NCI-H774 (cell line): ENCODE results near the gene C16orf96.
A peak's percentile ranks its signal among the peaks of the same experiment; 100 is the strongest.

Experiments
- DNase-seq: peaks from one replicate; lab custom pipeline; 2025; lab: John Stamatoyannopoulos, UW

Gene C16orf96

GRCh38 chr16:4616047-4616811, 60.1 kb downstream of the C16orf96 start:
- peak; percentile 99 for DNase-seq

DNA sequence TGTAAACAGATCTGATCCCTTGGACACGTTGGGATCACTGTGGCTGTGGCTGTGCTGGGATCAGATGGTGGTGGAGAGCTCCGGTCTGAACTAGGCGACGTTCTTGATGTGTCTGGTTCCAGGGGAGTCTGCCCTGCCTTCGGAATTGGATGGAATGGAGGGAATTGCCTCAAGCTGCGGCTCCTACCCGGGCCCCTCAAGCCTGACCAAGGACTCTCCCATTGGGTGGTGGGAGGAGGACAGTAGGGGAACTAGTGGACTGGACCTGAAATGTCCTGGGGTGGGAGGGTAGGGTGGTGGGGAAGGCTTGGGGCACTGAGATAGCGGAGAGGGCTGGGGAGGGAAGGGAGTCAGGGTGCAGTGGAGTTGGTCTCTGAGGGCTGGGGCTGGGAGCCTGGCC, 61.7 kb downstream of the C16orf96 start:
- no peak for DNase-seq

- DNase-seq = no peak
These were observed 62.7 kb downstream of the C16orf96 start for GRCh38 chr16:4618645-4619418.

DNA sequence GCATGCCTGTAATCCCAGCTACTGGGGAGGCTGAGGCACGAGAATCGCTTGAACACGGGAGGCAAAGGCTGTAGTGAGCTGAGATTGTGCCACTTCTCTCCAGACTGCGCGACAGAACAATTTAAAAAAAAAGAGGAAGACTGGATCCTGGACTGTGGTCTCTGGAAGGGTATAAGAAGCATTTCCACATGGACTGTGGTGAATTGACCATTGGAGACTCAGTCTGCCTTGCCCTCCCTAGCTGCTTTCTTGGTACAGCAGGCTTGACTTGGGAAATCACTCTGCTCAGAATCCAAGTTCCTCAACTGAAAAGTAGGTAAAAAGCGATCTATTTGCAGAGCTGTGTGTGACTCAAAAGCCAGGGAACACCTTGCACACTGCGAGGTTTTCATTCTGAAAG, 67.5 kb downstream of the C16orf96 start:
- no peak for DNase-seq

GRCh38 chr16:4624015-4624826, 68.1 kb downstream of the C16orf96 start, which contains the start of gene MGRN1:
TSS of gene MGRN1 (plus strand) at chr16:4624826. CDS start at chr16:4624961, 135 bp downstream.
- peak; percentile 95 for DNase-seq

- DNase-seq = no peak
These were observed 68.9 kb downstream of the C16orf96 start for GRCh38 chr16:4624827-4625559.

DNA sequence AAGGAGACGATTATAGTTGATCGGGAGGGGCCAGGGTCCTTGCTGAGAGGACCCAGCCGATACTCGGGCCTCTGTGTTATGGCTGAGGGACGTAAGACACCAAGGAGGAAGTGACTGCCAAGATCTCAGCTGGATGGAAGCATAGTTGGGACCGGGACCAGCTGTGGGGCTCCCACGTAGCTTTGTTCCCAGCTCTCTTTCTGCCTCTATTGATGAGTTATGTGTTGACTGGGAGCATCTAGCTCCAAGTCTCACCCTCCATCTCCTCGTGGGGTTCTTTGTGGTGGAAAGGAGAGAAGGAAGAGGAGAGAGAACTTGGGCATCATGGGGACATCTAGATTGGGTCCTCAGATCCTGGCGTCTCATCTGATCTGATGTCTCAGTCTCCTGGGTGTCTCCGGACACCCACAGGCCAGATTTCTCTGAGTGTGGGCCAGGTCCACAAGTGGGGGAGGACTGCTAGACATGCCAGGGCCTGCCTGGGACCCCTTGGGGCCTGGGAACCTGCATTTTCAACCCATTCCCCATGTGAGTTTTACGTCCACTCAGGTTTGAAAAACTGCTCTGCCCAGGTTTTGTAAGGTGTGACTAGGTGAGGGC, 69.5 kb downstream of the C16orf96 start:
- no peak for DNase-seq

GRCh38 chr16:4626396-4626795, 70.3 kb downstream of the C16orf96 start:
- no peak for DNase-seq

- DNase-seq = no peak
These were observed 72.1 kb downstream of the C16orf96 start for GRCh38 chr16:4628283-4628682.

- no peak for DNase-seq
These were observed 75.3 kb downstream of the C16orf96 start for GRCh38 chr16:4631444-4631843.

GRCh38 chr16:4633910-4634635, 77.9 kb downstream of the C16orf96 start:
- DNase-seq = no peak

GRCh38 chr16:4634768-4635167, 78.6 kb downstream of the C16orf96 start:
- no peak for DNase-seq

DNA sequence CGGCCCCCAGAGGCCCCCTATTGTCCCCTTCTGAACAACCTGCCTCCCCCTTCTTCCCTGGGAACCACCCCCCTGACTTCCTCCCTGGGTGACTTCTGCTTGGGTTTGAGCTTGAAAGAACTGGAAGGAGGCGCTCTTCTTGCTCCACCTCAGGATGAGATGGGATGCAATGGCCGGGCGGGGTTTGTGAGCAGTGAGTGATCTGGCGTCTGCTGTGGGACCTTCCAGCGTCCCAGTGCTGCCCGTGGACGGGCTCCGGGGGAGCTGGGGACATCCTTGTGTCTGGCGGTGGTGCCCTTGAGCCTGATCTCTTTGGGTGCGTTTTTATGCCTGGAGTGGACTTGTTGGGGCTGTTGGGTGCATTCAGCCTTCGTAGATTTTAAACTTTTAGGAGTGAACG, 80.1 kb downstream of the C16orf96 start:
- DNase-seq = no peak

GRCh38 chr16:4637501-4638166, 81.5 kb downstream of the C16orf96 start:
- no peak for DNase-seq

DNA sequence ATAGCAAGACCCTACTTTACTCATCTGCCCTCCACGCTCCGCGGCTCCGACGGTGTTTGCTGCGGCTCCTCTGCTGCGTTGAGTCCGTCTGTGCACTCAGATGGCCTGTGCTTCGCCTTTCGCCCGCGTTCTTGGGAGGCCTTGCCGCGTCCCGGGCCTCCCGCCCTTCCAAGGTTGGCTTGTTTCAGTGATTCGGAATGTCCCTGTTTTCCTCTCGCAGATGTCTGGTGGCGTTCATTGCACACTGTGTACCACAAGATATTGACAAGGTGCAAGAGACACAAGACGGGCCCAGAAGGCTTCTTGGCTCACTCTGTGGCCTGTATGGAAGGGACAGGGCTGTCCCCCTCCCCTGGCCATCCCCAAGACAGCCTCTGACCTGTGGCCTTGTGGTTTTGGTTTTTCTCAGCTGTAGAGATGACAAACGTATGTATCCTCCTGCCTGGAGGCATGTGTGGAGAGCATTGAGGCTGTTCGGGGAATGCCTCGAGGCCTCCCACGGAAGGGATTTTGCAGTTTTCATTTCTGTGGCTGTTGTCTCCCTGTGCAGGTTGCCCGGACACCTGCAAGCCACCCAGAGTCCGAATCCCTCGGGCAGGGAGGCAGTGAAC, 83.9 kb downstream of the C16orf96 start:
- DNase-seq = no peak

DNA sequence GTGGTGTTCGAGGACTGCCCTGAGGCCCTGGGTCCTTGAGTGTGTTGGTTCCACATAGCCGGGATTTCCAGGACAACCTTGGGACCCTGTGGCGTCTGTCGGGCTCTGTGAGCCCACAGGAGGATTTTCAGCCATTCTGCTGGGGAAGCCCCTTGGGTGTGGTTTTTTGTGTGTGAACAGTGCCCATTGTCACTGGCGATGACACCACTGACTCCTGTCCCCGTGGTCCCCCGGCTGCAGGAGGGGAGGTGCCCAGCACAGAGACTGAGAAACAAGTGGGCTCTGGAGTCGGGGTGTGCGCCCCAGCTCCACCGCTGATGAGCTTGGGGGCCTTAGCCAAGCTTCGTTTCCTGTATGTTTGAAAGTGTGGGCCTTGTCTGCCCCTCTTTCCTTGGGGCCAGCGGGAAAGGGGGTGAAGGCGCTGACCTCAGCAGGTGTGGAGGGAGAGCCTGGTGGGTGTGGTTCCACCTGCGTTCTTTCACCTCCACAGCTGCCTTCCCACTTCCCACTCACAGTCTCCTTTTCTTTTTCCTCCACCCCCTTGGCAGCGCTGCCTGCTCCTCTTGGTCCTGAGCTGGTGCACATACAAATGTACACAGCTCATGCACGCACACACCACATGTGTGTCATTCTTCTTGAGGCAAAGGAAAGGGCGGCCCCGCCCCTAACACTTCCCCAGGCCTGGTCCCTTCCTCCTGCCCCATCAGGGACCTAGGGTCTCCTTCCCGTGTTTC, 84.6 kb downstream of the C16orf96 start:
- no peak for DNase-seq

DNA sequence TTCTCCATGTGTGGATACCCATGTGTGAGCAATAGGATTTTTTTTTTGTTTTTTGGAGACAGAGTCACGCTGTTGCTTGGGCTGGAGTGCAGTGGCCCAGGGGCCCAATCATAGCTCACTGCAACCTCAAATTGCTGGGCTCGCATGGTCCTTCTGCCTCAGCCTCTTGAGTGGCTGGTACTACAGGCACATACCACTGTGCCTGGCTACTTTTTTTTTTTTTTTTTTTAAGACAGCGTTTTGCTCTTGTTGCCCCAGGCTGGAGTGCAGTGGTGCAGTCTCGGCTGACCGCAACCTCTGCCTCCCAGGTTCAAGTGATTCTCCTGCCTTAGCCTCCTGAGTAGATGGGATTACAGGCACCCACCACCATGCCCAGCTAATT, 85.2 kb downstream of the C16orf96 start:
- DNase-seq = no peak

- no peak for DNase-seq
These were observed 85.8 kb downstream of the C16orf96 start for GRCh38 chr16:4641895-4642294.
